ENCODE measurements around the gene PTPRJ. TPM values are rescaled to one million over a fixed set of nuclear protein-coding genes. Genes with fewer than 3 reads are reported as not detected.

Gene PTPRJ
- total RNA-seq, 4 donors from 2014 or later, result 9.8 to 17.8 (median 14.2) TPM

- TF ChIP-seq CTCF (IDR thresholded peaks at IDR 0.05), result no peak
- DNase-seq (ENCODE audit: low spot score) (no peak), ATAC-seq (ENCODE audit: low FRiP score) (no peak)
These were observed 121.6 kb downstream of the PTPRJ start for GRCh38 chr11:48101958-48102357.

DNA sequence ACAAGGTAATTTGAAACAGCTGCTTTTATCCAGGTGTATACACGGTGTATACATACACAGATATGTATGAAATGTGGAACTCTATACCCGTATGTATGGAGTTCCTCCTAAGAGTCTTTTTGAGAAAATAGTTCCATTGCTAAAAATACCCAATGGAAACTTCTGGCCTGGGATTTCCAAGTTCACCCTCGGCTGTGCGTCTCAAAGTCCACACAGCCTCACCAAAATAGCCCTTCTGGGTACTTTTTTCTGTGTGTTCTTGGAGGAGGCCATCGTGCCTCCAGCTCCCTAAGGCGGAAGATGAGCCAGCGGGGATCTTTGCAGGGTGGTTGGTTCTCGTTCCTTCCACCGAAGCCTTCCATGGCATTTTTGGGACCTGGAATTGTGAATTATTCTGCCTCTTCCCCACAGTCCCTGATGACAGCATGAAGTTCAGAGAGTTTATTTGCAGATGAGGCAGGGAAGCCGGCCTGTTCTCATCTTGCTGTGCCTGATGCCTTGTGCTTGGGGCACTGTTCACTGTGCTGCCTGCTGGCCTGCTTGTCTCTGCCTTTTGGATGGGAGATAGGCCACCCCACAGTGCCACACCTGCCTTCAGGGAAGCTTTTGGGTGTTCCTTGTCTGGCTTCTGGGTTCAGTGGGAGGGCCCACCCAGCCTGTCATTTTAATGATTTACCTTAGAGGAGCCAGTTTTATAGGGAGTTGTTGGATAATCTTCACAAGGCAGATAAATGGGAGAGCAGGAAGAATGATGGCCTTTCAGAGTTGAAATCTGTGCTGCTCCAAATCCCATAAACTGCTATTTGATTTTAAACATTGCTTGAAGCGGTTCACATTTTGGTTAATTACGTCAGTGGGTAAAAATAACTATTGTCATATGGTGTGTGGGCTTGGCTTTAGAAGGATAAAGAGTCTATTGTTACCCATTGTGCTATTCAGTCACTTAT is 123.5 kb downstream of the PTPRJ start:
- DNase-seq (ENCODE audit: low spot score) (no peak), ATAC-seq (ENCODE audit: low FRiP score) (no peak)
- no peak for TF ChIP-seq CTCF (IDR thresholded peaks at IDR 0.05)

GRCh38 chr11:48104568-48104924 is 124.2 kb downstream of the PTPRJ start:
- no peak for TF ChIP-seq CTCF (IDR thresholded peaks at IDR 0.05)
- ATAC-seq (ENCODE audit: low FRiP score) (no peak), DNase-seq (ENCODE audit: low spot score) (no peak)

DNA sequence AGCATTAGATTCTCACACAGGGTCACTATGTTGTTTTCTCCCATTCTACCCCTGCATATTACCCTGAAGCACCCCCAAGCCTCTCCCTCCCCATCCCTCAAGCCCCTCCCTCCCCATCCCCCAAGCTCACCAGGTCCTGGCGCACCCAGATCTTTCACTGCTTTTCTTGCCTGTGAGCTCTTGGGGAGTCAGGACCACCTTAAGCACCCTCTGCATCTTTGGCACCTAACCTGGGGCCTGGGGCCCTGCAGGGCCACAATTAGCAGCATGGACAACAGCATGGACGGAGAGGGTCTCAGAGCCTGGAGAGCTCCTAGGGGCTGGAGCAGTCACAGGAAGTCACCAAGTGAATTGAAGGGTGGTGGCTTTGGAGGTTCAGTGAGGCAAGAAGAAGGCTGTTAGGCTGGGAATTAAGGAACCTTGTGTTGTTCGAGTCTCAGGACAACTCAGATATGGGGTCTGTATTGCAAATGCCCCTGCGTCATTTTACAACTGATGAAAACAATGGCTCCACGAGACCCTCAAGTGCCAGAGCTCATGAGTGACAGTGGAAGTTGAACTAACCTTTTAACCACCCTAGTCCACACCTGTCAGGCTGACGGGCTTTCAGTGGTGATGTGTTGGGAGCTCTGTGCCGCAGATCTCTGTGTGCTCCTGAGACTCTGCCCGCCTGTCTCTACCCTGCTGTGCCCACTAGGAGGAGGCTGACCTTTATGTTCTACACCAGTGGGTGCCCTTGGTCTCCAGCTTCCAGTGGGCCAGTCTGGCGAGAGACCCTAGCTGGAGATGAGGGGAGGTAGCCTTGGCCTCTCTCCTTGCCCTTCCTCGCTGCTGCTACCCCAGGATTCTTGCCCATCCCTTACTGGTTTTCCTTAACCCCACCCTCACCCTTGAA is 125.0 kb downstream of the PTPRJ start:
- TF ChIP-seq CTCF (IDR thresholded peaks at IDR 0.05), result no peak
- DNase-seq (ENCODE audit: low spot score), result no peak
- ATAC-seq (ENCODE audit: low FRiP score), result no peak

- TF ChIP-seq CTCF (IDR thresholded peaks at IDR 0.05), result no peak
- ATAC-seq (ENCODE audit: low FRiP score) (no peak), DNase-seq (ENCODE audit: low spot score) (no peak)
These were observed 125.8 kb downstream of the PTPRJ start for GRCh38 chr11:48106166-48106565.

- DNase-seq (ENCODE audit: low spot score) (no peak), ATAC-seq (ENCODE audit: low FRiP score) (no peak)
- TF ChIP-seq CTCF (IDR thresholded peaks at IDR 0.05), result no peak
These were observed 126.9 kb downstream of the PTPRJ start for GRCh38 chr11:48107188-48107704.
